Panc1 (cell line): ENCODE measurements around the gene RPH3AL. TPM values are rescaled to one million over a fixed set of nuclear protein-coding genes. Genes with fewer than 3 reads are reported as not detected.

ENCODE experiments used
- ATAC-seq: fragments of 200-7000 bp; cut with Tn5 transposase; 2 replicates; pipeline ENCODE4 v1.9.1; 2020; ENCODE audit warnings: mild to moderate bottlenecking, moderate library complexity
- BruUV-seq: library from RNA; stranded (reverse); fragments of 400-500 nt; replicated peaks from 2 replicates; lab custom pipeline; 2021; lab: Mats Ljungman, UMichigan
- CTCF ChIA-PET: fragments of 300-600 bp; sonication (Branson Sonifier 250); formaldehyde crosslinking; loops from one replicate; lab custom pipeline; 2022; ENCODE audit warnings: antibody characterized with exemption; lab: Charles Lee
- POLR2A ChIA-PET: fragments of 300-600 bp; sonication (Branson Sonifier 250); formaldehyde crosslinking; loops from one replicate; lab custom pipeline; 2022; ENCODE audit warnings: antibody characterized with exemption; lab: Charles Lee
- DNase-seq: peaks from one replicate; pipeline ENCODE4 v3.0.0-alpha.2; 2010; ENCODE audit warnings: low read depth, low spot score
- H3K27ac ChIP-seq: 2 replicates; pipeline ENCODE4 v1.5.1; 2011; ENCODE audit warnings: mild to moderate bottlenecking, low read length, inconsistent platforms
- H3K27me3 ChIP-seq: fragments of 200-500 bp; sonication (Bioruptor generic); 2 replicates; pipeline ENCODE4 v1.6.0; 2014; ENCODE audit warnings: low read length, inconsistent platforms; ENCODE audit not compliant: control insufficient read depth, insufficient read depth
- H3K36me3 ChIP-seq: fragments of 200-500 bp; sonication (Bioruptor generic); 2 replicates; pipeline ENCODE4 v1.5.1; 2014; ENCODE audit warnings: inconsistent platforms, mild to moderate bottlenecking, low read length, moderate library complexity; ENCODE audit not compliant: control insufficient read depth, insufficient read depth
- H3K4me1 ChIP-seq: 2 replicates; pipeline ENCODE4 v1.5.1; 2011; ENCODE audit warnings: inconsistent platforms, mild to moderate bottlenecking, low read length, moderate library complexity; ENCODE audit not compliant: control insufficient read depth, insufficient read depth
- H3K4me3 ChIP-seq, 2 experiments: 2 replicates each; pipeline ENCODE4 v1.5.1; 2011 to 2012; ENCODE audit warnings: low read depth in 2 of 2, low read length in 2 of 2, mild to moderate bottlenecking in 2 of 2, inconsistent platforms in 1 of 2, moderate library complexity in 1 of 2
- H3K9me3 ChIP-seq: fragments of 200-500 bp; sonication (Bioruptor generic); 2 replicates; pipeline ENCODE4 v1.5.1; 2014; ENCODE audit warnings: low read depth, mild to moderate bottlenecking, inconsistent platforms, low read length, moderate library complexity; ENCODE audit not compliant: control insufficient read depth, insufficient read depth
- CTCF ChIP-seq: fragments of 450-650 bp; IDR thresholded peaks from 2 replicates; pipeline ENCODE4 v1.5.1; 2017; ENCODE audit warnings: mild to moderate bottlenecking
- POLR2AphosphoS5 ChIP-seq: IDR thresholded peaks from 2 replicates; pipeline ENCODE4 v1.6.1; 2012; ENCODE audit warnings: mild to moderate bottlenecking, low read depth, low read length, moderate library complexity
- REST ChIP-seq, 2 experiments: IDR thresholded peaks; 2 replicates each; pipeline ENCODE4 v1.6.1; 2011 to 2012; ENCODE audit warnings: low read depth in 2 of 2, control low read depth in 1 of 2, low read length in 1 of 2, mild to moderate bottlenecking in 1 of 2, moderate library complexity in 1 of 2; ENCODE audit not compliant: insufficient read depth in 1 of 2
- SIN3A ChIP-seq: IDR thresholded peaks from 2 replicates; pipeline ENCODE4 v1.6.1; 2012; ENCODE audit warnings: low read depth, mild to moderate bottlenecking, low read length, moderate library complexity, borderline replicate concordance; ENCODE audit not compliant: insufficient read depth
- TCF7L2 ChIP-seq: IDR thresholded peaks from 2 replicates; pipeline ENCODE4 v1.6.1; 2011; ENCODE audit warnings: mild to moderate bottlenecking, low read depth, low read length, inconsistent platforms
- in situ Hi-C: cut with HindIII; loops from 2 replicates; pipeline ENCODE4 v1.10.0; 2016; ENCODE audit warnings: low sequenced_read_pairs, low pct_unique_long_range_greater_than_20kb
- intact Hi-C: fragments of 100-400 bp; cut with micrococcal nuclease; formaldehyde crosslinking; loops from one replicate; pipeline ENCODE4 v1.10.0; 2022; ENCODE audit not compliant: unreplicated experiment
- total RNA-seq: library from RNA; stranded (reverse); gene quantifications from one replicate; pipeline ENCODE4 v1.2.1, GENCODE V29; 2021; ENCODE audit not compliant: unreplicated experiment

The RPH3AL gene
- total RNA-seq, 1 experiment from 2014 or later, result 2.2 TPM

GRCh38 chr17:323181-323580, 29.4 kb downstream of the RPH3AL start:
- H3K9me3 ChIP-seq, result no peaks in the 10 kb centered on the region
- no peak for DNase-seq
- no peaks in the 10 kb centered on the region for H3K27me3 ChIP-seq
- intact Hi-C loops, result no loop called here
- TF ChIP-seq SIN3A (no peak), TCF7L2 (no peak), POLR2AphosphoS5 (no peak), CTCF (no peak), REST (IDR thresholded peaks at IDR 0.05; ENCODE audit: insufficient read depth in 1 of 2, low read depth in 2 of 2, low read length in 1 of 2) (no peak)
- ChIA-PET CTCF (no interaction called here), POLR2A (no interaction called here)
- no peaks in the 10 kb centered on the region for H3K4me1 ChIP-seq
- no TSS peak for BruUV-seq
- H3K27ac ChIP-seq, result no peak overlapping the region
- H3K36me3 ChIP-seq, result no peaks in the 10 kb centered on the region
- no peak for ATAC-seq
- H3K4me3 ChIP-seq, result no peak overlapping the region
- in situ Hi-C loops, result no loop called here

GRCh38 chr17:322006-322780, 30.4 kb downstream of the RPH3AL start:
- TF ChIP-seq POLR2AphosphoS5 (no peak), SIN3A (no peak), CTCF (no peak)
- intact Hi-C loops, result no loop called here
- Histone ChIP-seq H3K4me1 (no peaks in the 10 kb centered on the region), H3K27ac (no peak overlapping the region), H3K27me3 (no peaks in the 10 kb centered on the region), H3K9me3 (no peaks in the 10 kb centered on the region), H3K4me3 (no peak overlapping the region), H3K36me3 (no peaks in the 10 kb centered on the region)
- ATAC-seq, result no peak
- in situ Hi-C loops, result no loop called here
- ChIA-PET CTCF (no interaction called here), POLR2A (no interaction called here)
- BruUV-seq, result no TSS peak
- DNase-seq, result no peak
